HL-60 (cell line): ENCODE results near the gene OVOL1.
"Not testable (repeated sequence)": the region's sequence is repeated elsewhere in the genome, so short reads cannot be mapped to it uniquely, and the experiment has no call there.

Experiments
- POLR2AphosphoS5 ChIP-seq: IDR thresholded peaks from 2 replicates; pipeline ENCODE4 v1.6.1; 2012; ENCODE audit warnings: low read depth
- SPI1 ChIP-seq: IDR thresholded peaks from 2 replicates; pipeline ENCODE4 v1.6.1; 2012; ENCODE audit warnings: low read depth, mild to moderate bottlenecking, borderline replicate concordance
- TF ChIP-seq, protein P1 (sequence below): IDR thresholded peaks from one replicate; pipeline ENCODE4 v1.5.1; 2011; ENCODE audit warnings: low read length, control low read depth, inconsistent platforms; ENCODE audit not compliant: insufficient read depth

DNA sequence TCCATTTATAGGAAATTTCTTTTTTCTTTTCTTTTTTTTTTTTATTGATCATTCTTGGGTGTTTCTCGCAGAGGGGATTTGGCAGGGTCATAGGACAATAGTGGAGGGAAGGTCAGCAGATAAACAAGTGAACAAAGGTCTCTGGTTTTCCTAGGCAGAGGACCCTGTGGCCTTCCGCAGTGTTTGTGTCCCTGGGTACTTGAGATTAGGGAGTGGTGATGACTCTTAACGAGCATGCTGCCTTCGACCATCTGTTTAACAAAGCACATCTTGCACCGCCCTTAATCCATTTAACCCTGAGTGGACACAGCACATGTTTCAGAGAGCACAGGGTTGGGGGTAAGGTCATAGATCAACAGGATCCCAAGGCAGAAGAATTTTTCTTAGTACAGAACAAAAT lies 24.7 kb upstream of the OVOL1 start:
- TF ChIP-seq POLR2AphosphoS5, SPI1: not testable (repeated sequence)
- TF ChIP-seq, protein P1, sequence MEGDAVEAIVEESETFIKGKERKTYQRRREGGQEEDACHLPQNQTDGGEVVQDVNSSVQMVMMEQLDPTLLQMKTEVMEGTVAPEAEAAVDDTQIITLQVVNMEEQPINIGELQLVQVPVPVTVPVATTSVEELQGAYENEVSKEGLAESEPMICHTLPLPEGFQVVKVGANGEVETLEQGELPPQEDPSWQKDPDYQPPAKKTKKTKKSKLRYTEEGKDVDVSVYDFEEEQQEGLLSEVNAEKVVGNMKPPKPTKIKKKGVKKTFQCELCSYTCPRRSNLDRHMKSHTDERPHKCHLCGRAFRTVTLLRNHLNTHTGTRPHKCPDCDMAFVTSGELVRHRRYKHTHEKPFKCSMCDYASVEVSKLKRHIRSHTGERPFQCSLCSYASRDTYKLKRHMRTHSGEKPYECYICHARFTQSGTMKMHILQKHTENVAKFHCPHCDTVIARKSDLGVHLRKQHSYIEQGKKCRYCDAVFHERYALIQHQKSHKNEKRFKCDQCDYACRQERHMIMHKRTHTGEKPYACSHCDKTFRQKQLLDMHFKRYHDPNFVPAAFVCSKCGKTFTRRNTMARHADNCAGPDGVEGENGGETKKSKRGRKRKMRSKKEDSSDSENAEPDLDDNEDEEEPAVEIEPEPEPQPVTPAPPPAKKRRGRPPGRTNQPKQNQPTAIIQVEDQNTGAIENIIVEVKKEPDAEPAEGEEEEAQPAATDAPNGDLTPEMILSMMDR, result not testable (repeated sequence)
